Fibroblast of lung (primary cell): ENCODE results near the gene ALMS1.
"Not testable (repeated sequence)": the region's sequence is repeated elsewhere in the genome, so short reads cannot be mapped to it uniquely, and the experiment has no call there.

ENCODE experiments used
- CTCF ChIP-seq, 2 donors: IDR thresholded peaks in 1 of 2; conservative IDR thresholded peaks in 1 of 2; 1 replicate in 1 of 2; 2 replicates in 1 of 2; pipeline ENCODE4 v1.5.1; 2011 to 2012; ENCODE audit warnings: low read length in 2 of 2, control low read depth in 1 of 2, inconsistent platforms in 1 of 2, low read depth in 1 of 2, mild to moderate bottlenecking in 1 of 2
- EZH2 ChIP-seq: IDR thresholded peaks from 2 replicates; pipeline ENCODE4 v1.5.1; 2012; ENCODE audit warnings: low read length, control low read depth, mild to moderate bottlenecking; ENCODE audit errors: missing control alignments

DNA sequence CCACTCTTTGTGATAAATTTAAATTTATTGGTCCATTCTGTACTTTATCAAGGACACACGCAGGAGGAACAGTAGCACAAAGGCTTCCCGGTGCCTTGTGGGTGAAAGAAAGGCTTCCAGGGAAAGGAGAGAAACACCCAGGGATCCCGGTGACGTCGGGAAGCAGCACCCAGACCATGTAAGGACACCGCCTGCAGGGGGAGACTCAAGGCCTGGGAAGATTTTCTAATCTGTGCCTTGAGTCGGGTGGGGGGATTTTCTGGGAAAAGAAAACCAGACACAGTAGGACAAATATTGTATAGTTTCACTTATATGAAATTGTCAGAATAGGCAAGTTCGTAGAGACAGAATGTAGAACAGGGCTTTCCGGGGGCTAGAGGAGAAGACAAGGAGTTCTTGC is 239.0 kb downstream of the ALMS1 start:
- TF ChIP-seq CTCF (conservative IDR thresholded peaks at IDR 0.05 in 1 of 2, IDR thresholded peaks at IDR 0.05 in 1 of 2; ENCODE audit: low read depth in 1 of 2, low read length in 2 of 2); EZH2: not testable (repeated sequence)
